ENCODE results near the gene DHFR. TPM values are rescaled to one million over a fixed set of nuclear protein-coding genes. Genes with fewer than 3 reads are reported as not detected.

The DHFR gene
- total RNA-seq, 1 donor from 2014 or later: 0.53 TPM

GRCh38 chr5:80625230-80625629, 29.6 kb downstream of the DHFR start:
- intact Hi-C loops (cut with DNase I): no loop called here
- no peak overlapping the region for H3K27ac ChIP-seq
- H3K4me3 ChIP-seq: no peak overlapping the region
- H3K4me1 ChIP-seq: no peaks in the 10 kb centered on the region
- H3K27me3 ChIP-seq: no peaks in the 10 kb centered on the region
- DNase-seq (ENCODE audit: low spot score in 2 of 2): no peak
- H3K9me3 ChIP-seq: no peaks in the 10 kb centered on the region
- TF ChIP-seq CTCF (IDR thresholded peaks at IDR 0.05): no peak
- H3K36me3 ChIP-seq: no peaks in the 10 kb centered on the region

- H3K9me3 ChIP-seq: no peaks in the 10 kb centered on the region
- no peaks in the 10 kb centered on the region for H3K27me3 ChIP-seq
- intact Hi-C loops (cut with DNase I): no loop called here
- H3K27ac ChIP-seq: no peak overlapping the region
- no peak for DNase-seq (ENCODE audit: low spot score in 2 of 2)
- TF ChIP-seq CTCF (IDR thresholded peaks at IDR 0.05): no peak
- H3K4me3 ChIP-seq: no peak overlapping the region
- no peaks in the 10 kb centered on the region for H3K36me3 ChIP-seq
- H3K4me1 ChIP-seq: no peaks in the 10 kb centered on the region
Measured at GRCh38 chr5:80623999-80624398, 30.8 kb downstream of the DHFR start.

- no peak for DNase-seq (ENCODE audit: low spot score in 2 of 2)
- H3K27ac ChIP-seq: no peak overlapping the region
- no peaks in the 10 kb centered on the region for H3K4me1 ChIP-seq
- no peaks in the 10 kb centered on the region for H3K36me3 ChIP-seq
- no peaks in the 10 kb centered on the region for H3K9me3 ChIP-seq
- intact Hi-C loops (cut with DNase I): no loop called here
- H3K27me3 ChIP-seq: no peaks in the 10 kb centered on the region
- no peak for TF ChIP-seq CTCF (IDR thresholded peaks at IDR 0.05)
- H3K4me3 ChIP-seq: no peak overlapping the region
Measured at GRCh38 chr5:80622756-80623155, 32.0 kb downstream of the DHFR start.

GRCh38 chr5:80620211-80620610, 34.6 kb downstream of the DHFR start:
- H3K27ac ChIP-seq: no peak overlapping the region
- no peak for DNase-seq (ENCODE audit: low spot score in 2 of 2)
- H3K36me3 ChIP-seq: no peaks in the 10 kb centered on the region
- no peaks in the 10 kb centered on the region for H3K9me3 ChIP-seq
- no peak overlapping the region for H3K4me3 ChIP-seq
- intact Hi-C loops (cut with DNase I): no loop called here
- TF ChIP-seq CTCF (IDR thresholded peaks at IDR 0.05): no peak
- H3K4me1 ChIP-seq: no peaks in the 10 kb centered on the region
- H3K27me3 ChIP-seq: no peaks in the 10 kb centered on the region

GRCh38 chr5:80619086-80619485, 35.7 kb downstream of the DHFR start:
- intact Hi-C loops (cut with DNase I): no loop called here
- Histone ChIP-seq H3K9me3 (no peaks in the 10 kb centered on the region), H3K36me3 (no peaks in the 10 kb centered on the region), H3K4me1 (no peaks in the 10 kb centered on the region), H3K27me3 (no peaks in the 10 kb centered on the region), H3K27ac (no peak overlapping the region), H3K4me3 (no peak overlapping the region)
- DNase-seq (ENCODE audit: low spot score in 2 of 2): no peak
- TF ChIP-seq CTCF (IDR thresholded peaks at IDR 0.05): no peak

GRCh38 chr5:80618438-80618837, 36.3 kb downstream of the DHFR start:
- Histone ChIP-seq H3K27me3 (no peaks in the 10 kb centered on the region), H3K36me3 (no peaks in the 10 kb centered on the region), H3K4me3 (no peak overlapping the region), H3K4me1 (no peaks in the 10 kb centered on the region), H3K9me3 (no peaks in the 10 kb centered on the region), H3K27ac (no peak overlapping the region)
- TF ChIP-seq CTCF (IDR thresholded peaks at IDR 0.05): no peak
- no peak for DNase-seq (ENCODE audit: low spot score in 2 of 2)
- intact Hi-C loops (cut with DNase I): no loop called here

Data from ascending aorta (tissue), 2 donors.